GM23338 (cell line): Measurements from ENCODE around the gene VEPH1. TPM values are rescaled to one million over a fixed set of nuclear protein-coding genes. Genes with fewer than 3 reads are reported as not detected.
A peak's percentile ranks its signal among the peaks of the same experiment; 100 is the strongest.

ENCODE experiments used
- ATAC-seq: fragments of 200-7000 bp; cut with Tn5 transposase; 3 replicates; pipeline ENCODE4 v1.9.1; 2020
- DNase-seq: peaks from one replicate; pipeline ENCODE4 v3.0.0-alpha.2; 2015; ENCODE audit warnings: low spot score
- H2AFZ ChIP-seq: fragments of 200-600 bp; sonication (generic); 2 replicates; pipeline ENCODE4 v1.8.0; 2016; ENCODE audit warnings: antibody characterized with exemption, mild to moderate bottlenecking, moderate library complexity
- H3F3A ChIP-seq: fragments of 200-600 bp; sonication (generic); replicated peaks from 2 replicates; pipeline ENCODE4 v1.8.0; 2017; ENCODE audit warnings: antibody characterized with exemption, mixed run types, low read depth
- H3K27ac ChIP-seq: fragments of 200-600 bp; sonication (generic); 2 replicates; pipeline ENCODE4 v1.6.1; 2016; ENCODE audit warnings: low read depth
- H3K27me3 ChIP-seq: fragments of 200-600 bp; sonication (generic); 2 replicates; pipeline ENCODE4 v1.8.0; 2016; ENCODE audit warnings: mild to moderate bottlenecking, mixed run types, moderate library complexity; ENCODE audit not compliant: insufficient read depth
- H3K36me3 ChIP-seq: fragments of 200-600 bp; sonication (generic); 2 replicates; pipeline ENCODE4 v1.8.0; 2016; ENCODE audit warnings: mild to moderate bottlenecking; ENCODE audit not compliant: insufficient read depth
- H3K4me1 ChIP-seq: fragments of 200-600 bp; sonication (generic); 2 replicates; pipeline ENCODE4 v1.8.0; 2016; ENCODE audit warnings: mild to moderate bottlenecking, moderate library complexity; ENCODE audit not compliant: insufficient read depth
- H3K4me2 ChIP-seq: fragments of 200-600 bp; sonication (generic); 2 replicates; pipeline ENCODE4 v1.7.1; 2017; ENCODE audit warnings: mixed run types
- H3K4me3 ChIP-seq: fragments of 200-600 bp; sonication (generic); 2 replicates; pipeline ENCODE4 v1.6.1; 2016; ENCODE audit warnings: mixed run types
- H3K79me2 ChIP-seq: fragments of 200-600 bp; sonication (generic); replicated peaks from 2 replicates; pipeline ENCODE4 v1.8.0; 2017; ENCODE audit warnings: mild to moderate bottlenecking; ENCODE audit not compliant: insufficient read depth
- H3K9me2 ChIP-seq: fragments of 200-600 bp; sonication (generic); 2 replicates; pipeline ENCODE4 v1.8.0; 2017; ENCODE audit not compliant: insufficient read depth
- H4K20me1 ChIP-seq: fragments of 200-600 bp; sonication (generic); replicated peaks from 2 replicates; pipeline ENCODE4 v1.8.0; 2017; ENCODE audit warnings: mild to moderate bottlenecking; ENCODE audit not compliant: insufficient read depth
- H3K27ac Mint-ChIP-seq: 2 replicates; pipeline ENCODE4 v1.8.0; 2020; ENCODE audit warnings: inconsistent platforms, mild to moderate bottlenecking, moderate library complexity, mixed read lengths
- H3K27me3 Mint-ChIP-seq: 3 replicates; pipeline ENCODE4 v1.8.0; 2022; ENCODE audit warnings: low read depth, mild to moderate bottlenecking, moderate library complexity, mixed read lengths, inconsistent platforms; ENCODE audit not compliant: insufficient read depth, poor library complexity
- H3K36me3 Mint-ChIP-seq: 3 replicates; pipeline ENCODE4 v1.8.0; 2021; ENCODE audit warnings: low read depth, mild to moderate bottlenecking, inconsistent platforms, moderate library complexity, mixed read lengths
- H3K4me1 Mint-ChIP-seq: 3 replicates; pipeline ENCODE4 v1.8.0; 2020; ENCODE audit warnings: mild to moderate bottlenecking, inconsistent platforms, mixed read lengths
- H3K4me3 Mint-ChIP-seq: 3 replicates; pipeline ENCODE4 v1.8.0; 2021; ENCODE audit warnings: moderate library complexity, mild to moderate bottlenecking, inconsistent platforms, mixed read lengths
- H3K9me3 Mint-ChIP-seq: 3 replicates; pipeline ENCODE4 v1.8.0; 2020; ENCODE audit warnings: moderate library complexity, mild to moderate bottlenecking, inconsistent platforms, mixed read lengths
- CREB1 ChIP-seq: fragments of 250-450 bp; sonication (Bioruptor Pico); IDR thresholded peaks from 2 replicates; pipeline ENCODE4 v1.5.0; 2020; ENCODE audit warnings: low read depth, mild to moderate bottlenecking, moderate library complexity
- CTCF ChIP-seq, 2 experiments: fragments of 200-600 bp in 1 of 2; sonication (generic) in 1 of 2; conservative IDR thresholded peaks; 2 replicates each; pipeline versions ENCODE4 v1.5.1 to v1.6.1; 2016 to 2017; ENCODE audit warnings: antibody characterized with exemption in 2 of 2, low read depth in 2 of 2, mild to moderate bottlenecking in 2 of 2, moderate library complexity in 1 of 2
- ETS1 ChIP-seq: IDR thresholded peaks from 2 replicates; pipeline ENCODE4 v1.6.1; 2016; ENCODE audit warnings: antibody characterized with exemption
- EZH2 ChIP-seq: fragments of 200-600 bp; sonication (generic); IDR thresholded peaks from one replicate; pipeline ENCODE4 v1.8.0; 2017; ENCODE audit warnings: antibody characterized with exemption, mild to moderate bottlenecking, low read depth; ENCODE audit not compliant: unreplicated experiment
- EZH2phosphoT487 ChIP-seq: fragments of 200-600 bp; sonication (generic); IDR thresholded peaks from one replicate; pipeline ENCODE4 v1.8.1; 2018; ENCODE audit warnings: antibody characterized with exemption; ENCODE audit not compliant: unreplicated experiment
- NANOG ChIP-seq: IDR thresholded peaks from 2 replicates; pipeline ENCODE4 v1.6.1; 2016; ENCODE audit warnings: antibody characterized with exemption, borderline replicate concordance
- POLR2AphosphoS5 ChIP-seq: IDR thresholded peaks from 2 replicates; pipeline ENCODE4 v1.6.1; 2016; ENCODE audit warnings: antibody characterized with exemption, low read depth
- REST ChIP-seq: IDR thresholded peaks from one replicate; pipeline ENCODE4 v1.6.1; 2018; ENCODE audit warnings: antibody characterized with exemption; ENCODE audit not compliant: unreplicated experiment
- ZNF114 ChIP-seq: fragments of 250-450 bp; sonication (Bioruptor Pico); IDR thresholded peaks from 2 replicates; pipeline ENCODE4 v1.5.0; 2020; ENCODE audit warnings: mild to moderate bottlenecking, moderate library complexity
- ZNF331 ChIP-seq: fragments of 250-450 bp; sonication (Bioruptor Pico); IDR thresholded peaks from 2 replicates; pipeline ENCODE4 v1.5.0; 2020; ENCODE audit warnings: low read depth, mild to moderate bottlenecking, moderate library complexity
- polyA plus RNA-seq: library from polyadenylated mRNA; unstranded; fragments of >200 nt; fragmentation: Nextera tagmentation; extraction: Ambion mirVana; gene quantifications from 2 replicates; pipeline ENCODE4 v1.2.1, GENCODE V29; 2016
- total RNA-seq: library from RNA; depleted of rRNA; stranded (reverse); fragments of >200 nt; shearing (Covaris generic); gene quantifications from 2 replicates; pipeline ENCODE4 v1.2.3, GENCODE V29; 2014

VEPH1 gene
- total and polyA plus RNA-seq, 2 experiments from 2014 or later: 15.4 to 33.8 TPM

- no peak overlapping the region for H2AFZ ChIP-seq
- DNase-seq: no peak
- no peaks in the 10 kb centered on the region for H3K27me3 ChIP-seq
- peaks cover 2% of the 10 kb centered on the region; the same call in 1 of the 3 replicates for H3K36me3 Mint-ChIP-seq
- H3K27ac Mint-ChIP-seq: no peak overlapping the region
- TF ChIP-seq EZH2phosphoT487 (no peak), ETS1 (no peak), EZH2 (no peak), CTCF (conservative IDR thresholded peaks at IDR 0.05; ENCODE audit: low read depth in 2 of 2) (no peak), ZNF114 (CRISPR knock-in tag) (no peak), NANOG (no peak), POLR2AphosphoS5 (no peak), REST (no peak)
- H4K20me1 ChIP-seq: no peaks in the 10 kb centered on the region
- ATAC-seq: no peak
- H3K36me3 ChIP-seq: no peaks in the 10 kb centered on the region
- H3K27ac ChIP-seq: no peak overlapping the region
- H3K4me2 ChIP-seq: no peak overlapping the region
- H3K9me3 Mint-ChIP-seq: no peaks in the 10 kb centered on the region; the same call in 2 of the 3 replicates
- peaks cover 19% of the 10 kb centered on the region for H3K4me1 Mint-ChIP-seq
- H3K4me1 ChIP-seq: peaks cover 21% of the 10 kb centered on the region; the same call in 1 of the 2 replicates
- H3K4me3 Mint-ChIP-seq: no peak overlapping the region
- H3K9me2 ChIP-seq: peaks cover 5% of the 10 kb centered on the region
- H3K27me3 Mint-ChIP-seq: peaks cover 3% of the 10 kb centered on the region
- H3K79me2 ChIP-seq: no peaks in the 10 kb centered on the region
- H3K4me3 ChIP-seq: no peak overlapping the region
- H3F3A ChIP-seq: no peaks in the 10 kb centered on the region
Measured at GRCh38 chr3:157265931-157266330, 237.3 kb downstream of the VEPH1 start.

- peaks cover 8% of the 10 kb centered on the region for H3K9me2 ChIP-seq
- TF ChIP-seq NANOG (no peak), ETS1 (no peak), EZH2 (no peak), POLR2AphosphoS5 (no peak), CREB1 (CRISPR knock-in tag) (no peak), EZH2phosphoT487 (no peak), REST (no peak), ZNF331 (CRISPR knock-in tag) (no peak)
Measured at GRCh38 chr3:157263027-157263426, 240.2 kb downstream of the VEPH1 start.

More at GRCh38 chr3:157263027-157263426, 240.2 kb downstream of the VEPH1 start:
- Mint-ChIP-seq H3K4me1 (peaks cover 20% of the 10 kb centered on the region), H3K27ac (no peak overlapping the region), H3K36me3 (peaks cover under 1% of the 10 kb centered on the region; the same call in 1 of the 3 replicates), H3K4me3 (no peak overlapping the region), H3K9me3 (no peaks in the 10 kb centered on the region; the same call in 2 of the 3 replicates), H3K27me3 (peaks cover 3% of the 10 kb centered on the region)
- DNase-seq (no peak), ATAC-seq (no peak)
- no peaks in the 10 kb centered on the region for H4K20me1 ChIP-seq
- peak overlapping the region; percentile 36 for H3K4me2 ChIP-seq
- H3K4me1 ChIP-seq: peaks cover 24% of the 10 kb centered on the region; the same call in 1 of the 2 replicates
- no peaks in the 10 kb centered on the region for H3K79me2 ChIP-seq
- H3K27ac ChIP-seq: no peak overlapping the region
- no peak overlapping the region for H3K4me3 ChIP-seq
- H3F3A ChIP-seq: no peaks in the 10 kb centered on the region
- no peaks in the 10 kb centered on the region for H3K27me3 ChIP-seq
- no peaks in the 10 kb centered on the region for H3K36me3 ChIP-seq
- no peak overlapping the region for H2AFZ ChIP-seq
